NCI-H146 treated with DMSO at 0.1 percent for 48 hours (cell line): ENCODE data around the gene EGFL7.

ENCODE experiments used
- DNase-seq: peaks from one replicate; lab custom pipeline; 2025; ENCODE audit not compliant: unreplicated experiment; lab: John Stamatoyannopoulos, UW

EGFL7 gene

GRCh38 chr9:136713550-136713949, 50.8 kb downstream of the EGFL7 start:
- DNase-seq, result no peak

GRCh38 chr9:136714096-136714892, 51.6 kb downstream of the EGFL7 start:
- no peak for DNase-seq

DNA sequence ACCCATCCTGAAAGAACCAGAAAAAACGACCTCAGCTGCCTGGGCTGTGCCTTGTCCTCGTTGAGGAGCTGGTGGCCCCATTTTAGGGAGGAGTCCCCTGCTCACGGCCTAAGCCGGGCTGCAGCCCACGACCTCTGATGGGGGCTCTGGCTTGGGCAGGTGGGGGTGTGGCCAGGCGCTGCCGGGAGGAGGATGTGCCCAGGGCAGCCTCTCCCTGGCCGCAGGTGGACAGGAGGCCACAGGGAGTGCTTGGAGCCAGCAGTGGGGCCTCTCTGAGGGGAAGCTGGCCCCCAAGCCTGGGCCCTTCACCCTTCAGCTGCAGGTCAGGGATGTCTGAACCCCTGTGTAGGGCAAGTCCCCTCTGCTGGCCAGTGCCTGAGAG, 52.2 kb downstream of the EGFL7 start:
- DNase-seq, result no peak

DNA sequence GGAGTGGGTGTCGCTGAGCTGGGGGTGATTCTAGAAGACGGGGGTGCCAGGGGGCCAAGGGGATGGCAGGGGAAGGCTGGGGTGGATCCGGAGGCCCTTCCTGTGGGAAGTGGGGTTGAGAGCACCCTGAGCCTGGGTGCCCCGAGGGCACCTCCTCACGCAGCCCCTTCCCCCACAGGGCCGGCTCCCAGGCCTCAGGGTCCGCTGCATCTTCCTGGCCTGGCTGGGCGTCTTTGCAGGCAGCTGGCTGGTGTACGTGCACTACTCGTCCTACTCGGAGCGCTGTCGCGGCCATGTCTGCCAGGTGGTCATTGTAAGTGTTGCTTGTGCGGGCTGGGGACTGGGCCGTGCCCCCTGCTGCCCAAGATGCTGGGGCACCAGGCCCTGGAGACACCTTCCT, 54.7 kb downstream of the EGFL7 start:
- DNase-seq, result no peak

- no peak for DNase-seq
These were observed 55.9 kb downstream of the EGFL7 start for GRCh38 chr9:136718345-136719194.

- DNase-seq, result no peak
These were observed 56.6 kb downstream of the EGFL7 start for GRCh38 chr9:136719195-136719880.

DNA sequence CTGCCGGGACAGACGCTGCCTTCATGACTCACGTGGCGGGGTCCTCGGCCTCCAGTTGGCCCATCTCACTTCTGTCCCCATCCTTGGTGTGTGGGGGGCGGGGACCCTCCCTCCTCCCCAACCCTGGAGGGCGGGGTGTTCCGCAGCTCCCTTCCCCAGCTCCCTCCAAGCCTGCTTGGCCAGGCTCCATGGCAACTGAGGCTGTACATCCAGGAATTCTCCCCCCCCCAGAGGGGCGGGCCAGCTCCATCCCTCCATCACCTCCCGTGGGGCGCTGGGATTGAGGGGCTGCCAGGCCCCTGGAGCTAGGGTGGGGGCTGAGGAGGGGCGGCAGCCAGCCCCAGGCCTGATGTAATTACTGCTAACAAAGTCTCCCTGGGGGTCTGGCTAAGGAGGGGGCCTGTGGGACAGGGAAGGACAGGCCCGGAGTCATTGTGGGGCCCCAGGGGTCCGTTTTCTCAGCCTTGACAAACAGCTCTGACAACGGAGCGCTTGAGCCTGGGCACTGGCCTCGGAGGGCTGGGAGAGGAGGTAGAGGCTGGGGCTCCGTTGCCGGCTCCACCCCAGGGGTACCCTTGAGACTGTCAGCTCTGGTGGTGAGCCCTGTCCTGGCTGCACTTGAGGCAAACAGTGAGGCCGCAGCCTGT, 57.7 kb downstream of the EGFL7 start:
- no peak for DNase-seq

- DNase-seq, result no peak
These were observed 58.2 kb downstream of the EGFL7 start for GRCh38 chr9:136720898-136721338.

DNA sequence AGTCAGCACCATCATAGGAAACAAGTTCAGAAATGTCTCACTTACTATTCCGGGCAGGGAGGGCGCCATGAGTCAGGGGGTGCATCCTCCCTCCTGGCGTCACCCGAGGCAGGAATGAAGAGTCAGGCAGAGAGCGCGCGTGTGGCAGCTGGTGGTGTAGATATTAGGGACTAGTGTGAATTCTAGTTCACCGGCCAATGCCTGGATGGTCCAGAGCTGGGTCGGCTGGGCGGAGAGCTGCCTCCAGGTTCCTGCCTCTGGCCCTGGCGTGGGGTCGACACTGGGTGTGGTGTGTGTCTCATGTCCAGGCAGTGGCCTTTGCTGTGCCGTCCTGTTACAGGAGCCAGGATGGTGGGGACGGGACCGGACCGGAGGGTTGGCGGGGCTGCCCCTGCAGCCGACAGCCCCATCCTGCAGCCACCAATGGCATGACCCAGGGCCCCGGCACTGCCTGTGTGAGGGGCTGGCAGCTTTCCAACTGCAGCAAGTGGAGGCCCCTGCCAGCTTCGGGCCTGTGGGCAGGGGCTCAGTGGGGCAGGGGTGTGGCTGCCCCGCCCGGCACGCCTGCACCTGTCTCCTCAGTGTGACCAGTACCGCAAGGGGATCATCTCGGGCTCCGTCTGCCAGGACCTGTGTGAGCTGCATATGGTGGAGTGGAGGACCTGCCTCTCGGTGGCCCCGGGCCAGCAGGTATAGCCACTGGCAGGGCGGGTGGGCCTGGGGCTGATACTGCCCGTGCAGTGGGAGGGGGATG, 58.8 kb downstream of the EGFL7 start:
- no peak for DNase-seq
